ENCODE results near the gene ITPK1.

DNA sequence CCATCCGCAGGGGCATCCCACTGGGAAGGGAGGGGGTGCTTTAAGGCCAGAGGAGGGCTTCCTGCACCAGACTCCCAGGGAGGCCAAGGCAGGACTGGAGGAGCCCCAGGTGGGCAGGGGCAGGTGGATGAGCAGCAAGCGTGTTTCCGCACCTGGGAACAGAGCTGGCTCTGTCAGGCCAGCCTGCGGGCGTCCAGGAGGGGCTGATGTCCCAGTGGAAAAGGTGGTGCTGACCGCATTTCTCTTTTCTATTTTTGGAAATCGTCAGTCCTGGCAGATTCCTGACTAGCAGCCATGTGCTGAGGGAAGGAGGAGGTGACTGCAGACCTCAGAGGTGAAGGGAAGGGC lies 165.6 kb downstream of the ITPK1 start:
- TF ChIP-seq SIN3A (IDR thresholded peaks at IDR 0.05; ENCODE audit: borderline replicate concordance, insufficient read depth, low read length) (no peak), TAF1 (IDR thresholded peaks at IDR 0.05; ENCODE audit: borderline replicate concordance, insufficient read depth, low read length) (no peak), POLR2AphosphoS5 (IDR thresholded peaks at IDR 0.05; ENCODE audit: low read depth, low read length) (no peak)
- TF ChIP-seq, protein P1, sequence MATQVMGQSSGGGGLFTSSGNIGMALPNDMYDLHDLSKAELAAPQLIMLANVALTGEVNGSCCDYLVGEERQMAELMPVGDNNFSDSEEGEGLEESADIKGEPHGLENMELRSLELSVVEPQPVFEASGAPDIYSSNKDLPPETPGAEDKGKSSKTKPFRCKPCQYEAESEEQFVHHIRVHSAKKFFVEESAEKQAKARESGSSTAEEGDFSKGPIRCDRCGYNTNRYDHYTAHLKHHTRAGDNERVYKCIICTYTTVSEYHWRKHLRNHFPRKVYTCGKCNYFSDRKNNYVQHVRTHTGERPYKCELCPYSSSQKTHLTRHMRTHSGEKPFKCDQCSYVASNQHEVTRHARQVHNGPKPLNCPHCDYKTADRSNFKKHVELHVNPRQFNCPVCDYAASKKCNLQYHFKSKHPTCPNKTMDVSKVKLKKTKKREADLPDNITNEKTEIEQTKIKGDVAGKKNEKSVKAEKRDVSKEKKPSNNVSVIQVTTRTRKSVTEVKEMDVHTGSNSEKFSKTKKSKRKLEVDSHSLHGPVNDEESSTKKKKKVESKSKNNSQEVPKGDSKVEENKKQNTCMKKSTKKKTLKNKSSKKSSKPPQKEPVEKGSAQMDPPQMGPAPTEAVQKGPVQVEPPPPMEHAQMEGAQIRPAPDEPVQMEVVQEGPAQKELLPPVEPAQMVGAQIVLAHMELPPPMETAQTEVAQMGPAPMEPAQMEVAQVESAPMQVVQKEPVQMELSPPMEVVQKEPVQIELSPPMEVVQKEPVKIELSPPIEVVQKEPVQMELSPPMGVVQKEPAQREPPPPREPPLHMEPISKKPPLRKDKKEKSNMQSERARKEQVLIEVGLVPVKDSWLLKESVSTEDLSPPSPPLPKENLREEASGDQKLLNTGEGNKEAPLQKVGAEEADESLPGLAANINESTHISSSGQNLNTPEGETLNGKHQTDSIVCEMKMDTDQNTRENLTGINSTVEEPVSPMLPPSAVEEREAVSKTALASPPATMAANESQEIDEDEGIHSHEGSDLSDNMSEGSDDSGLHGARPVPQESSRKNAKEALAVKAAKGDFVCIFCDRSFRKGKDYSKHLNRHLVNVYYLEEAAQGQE (IDR thresholded peaks at IDR 0.05; ENCODE audit: insufficient read depth in 1 of 2, low read depth in 2 of 2, low read length in 2 of 2) = no peak

Data from PFSK-1 (cell line).